IPS-NIHi11 (cell line): ENCODE results near the gene ARRDC4.

Source experiments
- DNase-seq: peaks from one replicate; pipeline ENCODE4 v3.0.0; 2012; ENCODE audit warnings: mixed read lengths, low spot score

ARRDC4 gene

GRCh38 chr15:97998307-97999071 is 38.0 kb downstream of the ARRDC4 start:
- DNase-seq, result no peak

DNA sequence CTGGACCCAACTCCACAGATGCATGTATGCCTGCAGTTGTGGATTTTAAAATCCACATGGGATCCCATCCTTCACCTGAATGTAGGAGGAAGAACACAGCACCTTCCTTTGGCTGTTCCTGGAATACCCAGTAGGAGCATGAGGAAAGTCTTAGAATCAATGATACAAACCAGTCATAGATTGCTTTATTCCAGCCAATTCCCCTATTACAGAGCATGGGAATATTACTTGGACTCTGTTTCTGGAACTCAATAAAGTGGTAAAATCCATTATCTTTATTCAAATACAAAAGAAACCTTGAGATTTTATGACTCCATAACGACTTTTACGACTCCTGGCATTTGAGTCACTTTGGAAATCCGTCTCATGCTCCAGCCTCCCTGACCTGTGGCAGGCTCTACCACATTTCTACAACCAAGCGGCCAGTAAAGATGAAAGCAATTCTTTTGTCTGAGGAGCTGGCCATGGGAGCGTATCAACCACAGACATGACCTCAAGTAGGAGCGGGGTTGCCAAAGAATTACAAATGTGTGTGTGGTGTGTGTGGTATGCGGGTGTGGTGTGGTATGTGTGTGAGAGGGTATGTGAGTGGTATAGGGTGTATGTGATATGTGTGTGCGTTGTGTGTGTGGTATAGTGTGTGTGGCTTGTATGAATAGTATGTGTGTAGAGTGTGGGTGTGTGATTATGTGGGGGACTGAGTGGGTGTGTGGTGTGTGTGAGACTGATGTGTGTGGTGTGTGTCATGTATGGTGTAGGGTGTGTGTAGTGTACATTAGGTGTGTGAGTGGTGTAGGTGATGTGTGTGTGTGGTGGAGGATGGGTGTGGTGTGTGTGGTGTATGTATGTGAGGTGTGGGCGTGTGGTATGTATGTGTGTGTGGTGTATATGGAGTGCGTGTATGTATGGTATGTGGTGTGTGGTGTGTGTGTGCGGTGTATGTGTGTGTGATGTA is 40.0 kb downstream of the ARRDC4 start:
- DNase-seq, result no peak

DNA sequence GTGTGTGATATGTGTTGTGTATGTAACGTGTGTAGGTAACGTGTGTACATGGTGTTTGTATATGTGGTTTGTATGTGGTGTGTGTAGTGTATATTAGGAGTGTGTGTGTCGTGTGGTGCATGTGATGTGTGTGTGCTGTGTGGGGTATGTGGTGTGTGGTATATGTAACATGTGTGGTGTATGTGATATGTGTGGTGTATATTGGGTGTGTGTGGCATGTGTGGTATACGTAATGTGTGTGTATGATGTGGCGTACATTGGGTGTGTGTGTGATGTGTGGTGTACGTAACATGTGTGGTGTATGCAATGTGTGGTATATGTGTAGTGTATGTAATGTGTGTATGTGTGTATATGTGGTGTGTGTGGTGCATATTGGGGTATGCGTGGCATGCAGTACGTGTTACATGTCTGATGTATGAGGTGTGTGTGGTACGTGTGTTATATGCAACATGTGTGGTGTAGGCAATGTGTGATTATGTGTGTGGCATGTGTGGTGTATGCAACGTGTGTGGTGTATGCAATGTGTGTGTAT is 41.2 kb downstream of the ARRDC4 start:
- DNase-seq, result no peak

DNA sequence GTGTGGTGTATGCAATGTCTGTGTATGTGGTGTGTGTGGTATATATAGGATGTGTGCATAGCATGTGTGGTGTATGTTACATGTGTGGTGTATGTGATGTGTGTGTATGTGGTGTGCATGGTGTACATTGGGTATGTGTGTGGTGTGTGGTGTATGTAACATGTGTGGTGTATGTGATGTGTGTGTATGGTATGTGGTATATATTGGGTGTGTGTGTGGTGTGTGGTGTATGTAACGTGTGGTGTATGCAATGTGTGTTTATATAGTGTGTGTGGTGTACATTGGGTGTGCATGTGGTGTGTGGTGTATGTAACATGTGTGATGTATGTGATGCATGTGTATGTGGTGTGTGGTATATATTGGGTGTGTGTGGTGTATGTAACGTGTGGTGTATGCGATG is 41.9 kb downstream of the ARRDC4 start:
- DNase-seq, result no peak

GRCh38 chr15:98002866-98003265 is 42.4 kb downstream of the ARRDC4 start:
- no peak for DNase-seq

- no peak for DNase-seq
These were observed 43.0 kb downstream of the ARRDC4 start for GRCh38 chr15:98003518-98003917.

- no peak for DNase-seq
These were observed 43.5 kb downstream of the ARRDC4 start for GRCh38 chr15:98003996-98004395.

- no peak for DNase-seq
These were observed 45.2 kb downstream of the ARRDC4 start for GRCh38 chr15:98005659-98006058.

GRCh38 chr15:98009169-98009568 is 48.7 kb downstream of the ARRDC4 start:
- no peak for DNase-seq

GRCh38 chr15:98009971-98010370 is 49.5 kb downstream of the ARRDC4 start:
- DNase-seq, result no peak

GRCh38 chr15:98012354-98012753 is 51.9 kb downstream of the ARRDC4 start:
- no peak for DNase-seq

GRCh38 chr15:98013631-98014030 is 53.1 kb downstream of the ARRDC4 start:
- DNase-seq, result no peak

GRCh38 chr15:98017150-98017964 is 56.9 kb downstream of the ARRDC4 start:
- DNase-seq, result no peak

- DNase-seq, result no peak
These were observed 58.4 kb downstream of the ARRDC4 start for GRCh38 chr15:98018761-98019351.
